Nephron (organoid): ENCODE data around the gene FAM118A.
"Not testable (repeated sequence)": the region's sequence is repeated elsewhere in the genome, so short reads cannot be mapped to it uniquely, and the experiment has no call there.

Experiments used
- H3K27ac Mint-ChIP-seq, 3 experiments: 2 replicates each; pipeline ENCODE4 v1.8.0; 2020; ENCODE audit warnings: mixed read lengths in 3 of 3, mild to moderate bottlenecking in 2 of 3, moderate library complexity in 1 of 3
- H3K27me3 Mint-ChIP-seq: 2 replicates; pipeline ENCODE4 v1.8.0; 2021; ENCODE audit warnings: low read depth, mild to moderate bottlenecking, moderate library complexity, mixed read lengths
- H3K36me3 Mint-ChIP-seq: 2 replicates; pipeline ENCODE4 v1.8.0; 2020; ENCODE audit warnings: low read depth, mixed read lengths
- H3K4me1 Mint-ChIP-seq: 2 replicates; pipeline ENCODE4 v1.8.0; 2020; ENCODE audit warnings: mixed read lengths
- H3K4me3 Mint-ChIP-seq, 3 experiments: 2 replicates each; pipeline ENCODE4 v1.8.0; 2020; ENCODE audit warnings: mild to moderate bottlenecking in 3 of 3, mixed read lengths in 3 of 3, moderate library complexity in 2 of 3
- H3K9me3 Mint-ChIP-seq: 2 replicates; pipeline ENCODE4 v1.8.0; 2020; ENCODE audit warnings: mixed read lengths
- TF ChIP-seq, protein P1 (sequence below), 3 experiments: fragments of 200-600 bp; sonication (generic); IDR thresholded peaks; one replicate each; pipeline ENCODE4 v1.5.0; 2021; ENCODE audit warnings: antibody characterized with exemption in 3 of 3; ENCODE audit not compliant: unreplicated experiment in 3 of 3

Gene FAM118A

DNA sequence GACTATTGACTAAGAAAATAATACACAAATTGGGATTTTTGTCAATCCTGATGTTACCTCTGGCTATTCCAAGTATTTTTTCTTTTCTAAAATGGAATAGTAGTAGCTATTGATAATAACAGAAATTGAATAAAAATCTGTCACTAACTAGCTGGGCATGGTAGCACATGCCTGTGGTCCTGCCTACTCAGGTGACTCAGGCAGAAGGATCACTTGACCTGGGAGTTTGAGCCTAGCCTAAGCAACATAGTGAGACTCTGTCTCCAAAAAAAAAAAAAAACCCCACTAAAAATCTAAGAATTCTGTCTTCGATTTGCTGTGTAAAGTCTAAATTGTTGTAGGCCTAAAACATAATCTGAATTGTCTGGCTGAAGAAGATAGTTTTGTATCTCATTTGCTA lies 42.2 kb downstream of the FAM118A start:
- H3K9me3 Mint-ChIP-seq: no peaks in the 10 kb centered on the region
- no peak overlapping the region for H3K27ac Mint-ChIP-seq
- no peaks in the 10 kb centered on the region for H3K36me3 Mint-ChIP-seq
- no peaks in the 10 kb centered on the region for H3K4me1 Mint-ChIP-seq
- H3K27me3 Mint-ChIP-seq: no peaks in the 10 kb centered on the region
- H3K4me3 Mint-ChIP-seq: no peak overlapping the region
- TF ChIP-seq, protein P1, sequence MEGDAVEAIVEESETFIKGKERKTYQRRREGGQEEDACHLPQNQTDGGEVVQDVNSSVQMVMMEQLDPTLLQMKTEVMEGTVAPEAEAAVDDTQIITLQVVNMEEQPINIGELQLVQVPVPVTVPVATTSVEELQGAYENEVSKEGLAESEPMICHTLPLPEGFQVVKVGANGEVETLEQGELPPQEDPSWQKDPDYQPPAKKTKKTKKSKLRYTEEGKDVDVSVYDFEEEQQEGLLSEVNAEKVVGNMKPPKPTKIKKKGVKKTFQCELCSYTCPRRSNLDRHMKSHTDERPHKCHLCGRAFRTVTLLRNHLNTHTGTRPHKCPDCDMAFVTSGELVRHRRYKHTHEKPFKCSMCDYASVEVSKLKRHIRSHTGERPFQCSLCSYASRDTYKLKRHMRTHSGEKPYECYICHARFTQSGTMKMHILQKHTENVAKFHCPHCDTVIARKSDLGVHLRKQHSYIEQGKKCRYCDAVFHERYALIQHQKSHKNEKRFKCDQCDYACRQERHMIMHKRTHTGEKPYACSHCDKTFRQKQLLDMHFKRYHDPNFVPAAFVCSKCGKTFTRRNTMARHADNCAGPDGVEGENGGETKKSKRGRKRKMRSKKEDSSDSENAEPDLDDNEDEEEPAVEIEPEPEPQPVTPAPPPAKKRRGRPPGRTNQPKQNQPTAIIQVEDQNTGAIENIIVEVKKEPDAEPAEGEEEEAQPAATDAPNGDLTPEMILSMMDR (IDR thresholded peaks at IDR 0.05; ENCODE audit: unreplicated experiment in 3 of 3): no peak

DNA sequence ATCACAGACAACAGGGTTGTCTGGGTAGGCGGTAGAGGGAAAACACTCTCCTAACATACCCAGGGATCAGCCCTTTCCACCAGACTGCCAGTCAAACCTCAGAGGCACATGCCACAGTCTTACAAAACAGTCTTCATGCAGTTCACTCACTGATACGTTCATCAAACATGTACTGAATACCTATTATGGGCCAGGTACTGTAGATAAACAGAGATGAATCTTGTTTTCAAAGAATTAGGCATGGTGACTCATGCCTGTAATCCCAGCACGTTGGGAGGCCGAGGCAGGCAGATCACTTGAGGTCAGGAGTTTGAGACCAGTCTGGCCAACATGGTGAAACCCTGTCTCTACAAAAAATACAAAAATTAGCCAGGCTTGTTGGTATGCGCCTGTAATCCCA lies 43.0 kb downstream of the FAM118A start:
- H3K36me3 Mint-ChIP-seq, H3K27me3 Mint-ChIP-seq, H3K27ac Mint-ChIP-seq, H3K4me3 Mint-ChIP-seq, H3K9me3 Mint-ChIP-seq, H3K4me1 Mint-ChIP-seq: not testable (repeated sequence)

DNA sequence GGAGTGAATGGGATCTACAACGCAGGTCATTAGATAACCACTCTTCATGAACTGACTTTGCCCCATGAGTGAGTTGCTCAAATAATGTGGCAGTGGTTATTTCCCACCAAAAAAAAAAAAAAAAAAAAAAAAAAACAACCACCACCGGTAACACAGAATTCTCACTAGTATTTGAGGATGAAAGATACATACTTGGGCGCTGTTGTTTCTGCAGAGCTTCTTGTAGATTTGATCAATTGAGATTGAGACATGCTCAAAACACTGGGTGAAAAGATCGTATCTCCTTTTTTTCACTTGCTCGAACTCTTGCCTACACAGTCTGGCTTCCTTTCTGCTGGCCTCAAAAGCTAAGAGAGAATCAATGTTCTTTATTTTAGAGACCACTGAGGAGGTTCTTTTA lies 44.1 kb downstream of the FAM118A start:
- no peak overlapping the region for H3K4me3 Mint-ChIP-seq
- no peaks in the 10 kb centered on the region for H3K27me3 Mint-ChIP-seq
- TF ChIP-seq, protein P1 (IDR thresholded peaks at IDR 0.05; ENCODE audit: unreplicated experiment in 3 of 3): no peak
- no peaks in the 10 kb centered on the region for H3K36me3 Mint-ChIP-seq
- no peak overlapping the region for H3K27ac Mint-ChIP-seq
- H3K4me1 Mint-ChIP-seq: no peaks in the 10 kb centered on the region
- H3K9me3 Mint-ChIP-seq: no peaks in the 10 kb centered on the region

DNA sequence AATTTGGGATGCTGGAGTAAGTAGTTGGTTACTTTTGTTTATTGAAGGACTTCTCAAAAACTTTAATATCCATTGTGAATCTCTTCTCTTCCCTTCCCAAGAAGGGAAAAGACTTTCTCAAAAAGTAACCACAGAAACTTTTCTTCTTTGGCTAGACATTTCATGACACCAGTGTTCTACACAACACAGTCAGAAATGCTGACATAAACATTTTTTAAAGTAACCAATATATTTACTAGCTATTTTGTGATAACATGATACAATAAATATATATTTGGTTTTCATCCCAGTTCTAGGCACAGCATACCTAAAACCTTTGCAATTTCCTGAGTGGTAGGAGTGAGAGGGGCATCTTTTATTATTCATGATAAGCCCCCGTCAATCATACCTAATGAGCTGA lies 47.8 kb downstream of the FAM118A start:
- H3K4me1 Mint-ChIP-seq: no peaks in the 10 kb centered on the region
- TF ChIP-seq, protein P1 (IDR thresholded peaks at IDR 0.05; ENCODE audit: unreplicated experiment in 3 of 3): no peak
- H3K36me3 Mint-ChIP-seq: no peaks in the 10 kb centered on the region
- H3K9me3 Mint-ChIP-seq: no peaks in the 10 kb centered on the region
- no peaks in the 10 kb centered on the region for H3K27me3 Mint-ChIP-seq
- H3K4me3 Mint-ChIP-seq: no peak overlapping the region
- no peak overlapping the region for H3K27ac Mint-ChIP-seq

DNA sequence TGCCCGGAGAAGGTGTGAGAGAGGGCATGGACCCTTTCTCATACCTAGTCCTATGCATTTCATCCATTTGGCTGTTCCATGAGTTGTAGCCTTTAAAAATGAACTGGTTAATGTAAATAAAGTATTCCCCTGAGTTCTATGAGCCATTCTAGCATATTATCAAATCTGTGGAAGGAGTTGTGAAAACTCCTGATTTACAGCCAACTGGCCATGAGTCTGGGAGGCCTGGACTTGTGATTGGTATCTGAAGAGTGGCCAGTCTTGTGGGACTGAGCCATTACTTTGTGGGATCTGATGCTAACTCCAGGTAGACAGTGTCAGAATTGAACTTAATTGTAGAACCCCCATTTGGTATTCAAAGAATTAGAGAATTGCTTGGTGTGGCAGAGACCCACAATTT lies 48.4 kb downstream of the FAM118A start:
- Mint-ChIP-seq H3K4me3 (no peak overlapping the region), H3K36me3 (no peaks in the 10 kb centered on the region), H3K27me3 (no peaks in the 10 kb centered on the region), H3K4me1 (no peaks in the 10 kb centered on the region), H3K27ac (no peak overlapping the region), H3K9me3 (no peaks in the 10 kb centered on the region)
- TF ChIP-seq, protein P1 (IDR thresholded peaks at IDR 0.05; ENCODE audit: unreplicated experiment in 3 of 3): no peak

DNA sequence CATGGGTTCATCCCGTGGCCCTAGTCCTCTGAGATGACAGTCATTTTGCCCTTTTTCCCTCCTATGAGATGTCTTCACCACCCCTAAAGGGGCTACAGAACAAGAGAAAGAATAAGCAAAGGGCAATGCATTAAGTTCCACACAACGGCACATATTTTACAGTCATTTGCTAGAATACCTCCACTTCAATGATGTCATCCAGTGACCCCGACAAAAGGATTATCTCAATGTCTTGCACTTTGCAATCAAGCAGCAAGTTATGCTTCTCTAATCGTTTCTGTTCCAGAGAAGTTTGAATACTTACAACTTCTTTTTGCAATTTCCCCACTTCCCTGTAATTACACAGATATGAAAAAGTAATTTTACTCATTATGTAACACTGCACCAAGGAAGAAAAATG lies 49.9 kb downstream of the FAM118A start:
- H3K4me1 Mint-ChIP-seq: no peaks in the 10 kb centered on the region
- TF ChIP-seq, protein P1 (IDR thresholded peaks at IDR 0.05; ENCODE audit: unreplicated experiment in 3 of 3): no peak
- H3K4me3 Mint-ChIP-seq: no peak overlapping the region
- H3K36me3 Mint-ChIP-seq: no peaks in the 10 kb centered on the region
- H3K27me3 Mint-ChIP-seq: no peaks in the 10 kb centered on the region
- H3K27ac Mint-ChIP-seq: no peak overlapping the region
- H3K9me3 Mint-ChIP-seq: no peaks in the 10 kb centered on the region

DNA sequence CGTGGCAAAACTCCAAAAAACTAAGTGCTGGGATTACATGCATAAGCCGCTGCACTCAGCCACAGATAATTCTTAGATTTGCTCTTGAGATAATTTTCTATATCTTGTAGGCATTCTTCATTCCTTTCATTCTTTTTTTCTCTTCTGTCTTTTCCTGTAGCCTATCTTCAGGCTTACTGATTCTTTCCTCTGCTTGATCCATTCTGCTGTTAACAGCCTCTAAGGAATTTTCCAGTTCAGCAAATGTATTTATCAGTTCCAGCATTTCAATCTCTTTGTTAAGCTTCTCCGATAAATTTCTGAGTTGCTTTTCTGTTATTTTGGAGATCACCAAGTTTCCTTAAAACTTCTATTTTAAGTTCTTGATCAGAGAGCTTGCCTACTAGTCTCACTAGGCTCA lies 57.0 kb downstream of the FAM118A start:
- no peak overlapping the region for H3K27ac Mint-ChIP-seq
- H3K4me3 Mint-ChIP-seq: no peak overlapping the region
- TF ChIP-seq, protein P1 (IDR thresholded peaks at IDR 0.05; ENCODE audit: unreplicated experiment in 3 of 3): no peak
- peaks cover 3% of the 10 kb centered on the region for H3K27me3 Mint-ChIP-seq
- peaks cover 13% of the 10 kb centered on the region for H3K9me3 Mint-ChIP-seq
- H3K4me1 Mint-ChIP-seq: no peaks in the 10 kb centered on the region
- H3K36me3 Mint-ChIP-seq: no peaks in the 10 kb centered on the region

DNA sequence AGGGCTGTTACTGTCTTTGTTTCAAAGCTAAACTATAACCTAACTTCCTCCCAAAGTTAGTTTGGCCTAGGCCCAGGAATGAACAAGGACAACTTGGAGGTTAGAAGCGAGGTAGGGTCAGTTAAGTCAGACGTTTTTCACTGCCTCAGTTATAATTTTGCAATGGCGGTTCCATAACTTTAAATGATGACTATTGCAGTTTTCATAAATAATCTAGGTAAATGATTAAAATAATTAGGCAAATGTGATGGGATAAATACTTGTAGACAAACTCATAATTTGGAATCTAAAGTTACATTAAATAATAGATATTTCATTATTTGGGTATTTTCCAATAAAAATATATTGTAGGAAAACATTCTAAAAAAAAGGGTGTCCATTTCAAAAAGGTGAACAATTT lies 63.9 kb downstream of the FAM118A start:
- not testable (repeated sequence) for H3K27me3 Mint-ChIP-seq, H3K4me3 Mint-ChIP-seq

More for the DNA sequence above, 63.9 kb downstream of the FAM118A start:
- H3K9me3 Mint-ChIP-seq, H3K36me3 Mint-ChIP-seq, H3K4me1 Mint-ChIP-seq, H3K27ac Mint-ChIP-seq: not testable (repeated sequence)
